Measurements from ENCODE around the gene AVPR1A. TPM values are rescaled to one million over a fixed set of nuclear protein-coding genes. Genes with fewer than 3 reads are reported as not detected.

AVPR1A gene
- total RNA-seq, 2 donors from 2014 or later: 4.3 to 8.5 TPM

DNA sequence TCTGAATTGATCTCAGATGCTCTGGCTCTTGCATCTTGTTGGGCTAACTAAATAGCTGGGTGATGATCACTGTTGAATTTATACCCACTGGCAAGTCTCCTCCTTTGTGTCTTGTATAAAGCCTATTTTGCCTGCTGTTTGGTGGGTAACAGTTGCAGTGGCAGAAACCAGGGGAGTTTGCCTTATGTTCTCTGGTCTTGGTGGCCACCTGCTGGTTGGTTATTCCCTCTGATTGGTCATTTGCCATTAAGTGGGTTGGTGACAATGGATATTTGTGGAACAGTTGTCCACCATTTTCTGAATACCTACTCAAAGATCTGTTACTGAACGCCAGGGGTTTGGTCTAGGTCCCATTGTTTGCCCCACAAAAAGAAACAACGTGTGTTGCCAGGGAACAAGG is 52.1 kb downstream of the AVPR1A start:
- TF ChIP-seq, protein P1, sequence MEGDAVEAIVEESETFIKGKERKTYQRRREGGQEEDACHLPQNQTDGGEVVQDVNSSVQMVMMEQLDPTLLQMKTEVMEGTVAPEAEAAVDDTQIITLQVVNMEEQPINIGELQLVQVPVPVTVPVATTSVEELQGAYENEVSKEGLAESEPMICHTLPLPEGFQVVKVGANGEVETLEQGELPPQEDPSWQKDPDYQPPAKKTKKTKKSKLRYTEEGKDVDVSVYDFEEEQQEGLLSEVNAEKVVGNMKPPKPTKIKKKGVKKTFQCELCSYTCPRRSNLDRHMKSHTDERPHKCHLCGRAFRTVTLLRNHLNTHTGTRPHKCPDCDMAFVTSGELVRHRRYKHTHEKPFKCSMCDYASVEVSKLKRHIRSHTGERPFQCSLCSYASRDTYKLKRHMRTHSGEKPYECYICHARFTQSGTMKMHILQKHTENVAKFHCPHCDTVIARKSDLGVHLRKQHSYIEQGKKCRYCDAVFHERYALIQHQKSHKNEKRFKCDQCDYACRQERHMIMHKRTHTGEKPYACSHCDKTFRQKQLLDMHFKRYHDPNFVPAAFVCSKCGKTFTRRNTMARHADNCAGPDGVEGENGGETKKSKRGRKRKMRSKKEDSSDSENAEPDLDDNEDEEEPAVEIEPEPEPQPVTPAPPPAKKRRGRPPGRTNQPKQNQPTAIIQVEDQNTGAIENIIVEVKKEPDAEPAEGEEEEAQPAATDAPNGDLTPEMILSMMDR (IDR thresholded peaks at IDR 0.05): no peak
- Histone ChIP-seq H3K4me3 (no peak overlapping the region), H3K27me3 (replicated peaks; ENCODE audit: insufficient read depth) (no peaks in the 10 kb centered on the region), H3K9me3 (no peaks in the 10 kb centered on the region), H3K36me3 (no peaks in the 10 kb centered on the region), H3K27ac (no peak overlapping the region), H3K4me1 (ENCODE audit: control insufficient read depth in 1 of 2, low read depth in 2 of 2) (no peaks in the 10 kb centered on the region)
- DNase-seq (ENCODE audit: low spot score): no peak
- no peak for ATAC-seq (ENCODE audit: insufficient number of reproducible peaks, low FRiP score, low read depth)

DNA sequence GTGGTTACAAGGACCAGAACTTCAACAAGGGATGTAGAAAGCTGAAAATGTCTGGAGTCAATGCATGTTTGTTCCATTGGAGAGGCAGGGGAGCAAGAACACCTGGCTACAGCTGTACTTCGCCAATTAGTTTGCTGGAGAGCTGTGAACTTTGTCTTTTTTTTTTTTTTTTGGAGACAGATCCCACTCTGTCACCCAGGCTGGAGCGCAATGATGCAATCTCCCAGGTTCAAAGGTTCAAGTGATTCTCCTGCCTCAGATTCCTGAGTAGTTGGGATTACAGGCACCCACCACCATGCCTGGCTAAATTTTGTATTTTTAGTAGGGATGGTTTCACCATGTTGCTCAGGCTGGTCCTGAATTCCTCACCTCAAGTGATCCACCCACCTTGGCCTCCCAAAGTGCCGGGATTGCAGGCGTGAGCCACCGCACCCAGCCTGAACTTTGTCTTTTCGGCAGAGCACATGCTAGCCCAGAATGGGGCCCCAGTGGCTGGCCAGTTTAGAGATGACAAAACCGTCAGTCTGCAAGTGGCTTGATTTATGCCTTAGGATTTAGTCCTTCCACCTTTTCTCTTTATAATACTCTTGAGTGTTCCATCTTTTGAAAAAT is 55.5 kb downstream of the AVPR1A start:
- no peaks in the 10 kb centered on the region for H3K36me3 ChIP-seq
- H3K4me1 ChIP-seq (ENCODE audit: control insufficient read depth in 1 of 2, low read depth in 2 of 2): no peaks in the 10 kb centered on the region
- DNase-seq (ENCODE audit: low spot score) (no peak), ATAC-seq (ENCODE audit: insufficient number of reproducible peaks, low FRiP score, low read depth) (no peak)
- no peaks in the 10 kb centered on the region for H3K9me3 ChIP-seq
- TF ChIP-seq, protein P1 (IDR thresholded peaks at IDR 0.05): no peak
- H3K27me3 ChIP-seq (replicated peaks; ENCODE audit: insufficient read depth): no peaks in the 10 kb centered on the region
- H3K4me3 ChIP-seq: no peak overlapping the region
- H3K27ac ChIP-seq: no peak overlapping the region

DNA sequence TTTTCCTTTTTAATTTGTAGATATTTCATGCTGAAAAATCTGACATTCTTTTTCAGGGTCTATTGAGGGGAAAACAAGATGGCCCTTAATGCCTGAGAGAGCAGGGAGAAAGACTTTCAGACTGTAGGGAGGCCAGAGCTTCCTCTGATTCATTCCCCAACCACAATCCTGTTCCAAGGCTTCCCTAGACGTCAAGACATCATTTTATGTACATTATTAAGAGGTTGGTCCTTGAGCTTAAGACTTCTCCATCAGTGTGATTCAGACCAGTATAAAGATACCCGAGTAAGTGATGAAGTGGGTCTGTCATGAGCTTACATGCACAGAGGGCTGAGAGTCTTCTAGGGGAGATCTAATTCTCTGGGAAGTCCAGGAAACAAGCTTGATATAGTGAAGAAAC is 57.3 kb downstream of the AVPR1A start:
- H3K4me3 ChIP-seq: no peak overlapping the region
- no peak overlapping the region for H3K27ac ChIP-seq
- H3K36me3 ChIP-seq: no peaks in the 10 kb centered on the region
- no peak for ATAC-seq (ENCODE audit: insufficient number of reproducible peaks, low FRiP score, low read depth)
- no peaks in the 10 kb centered on the region for H3K27me3 ChIP-seq (replicated peaks; ENCODE audit: insufficient read depth)
- TF ChIP-seq, protein P1 (IDR thresholded peaks at IDR 0.05): no peak
- DNase-seq (ENCODE audit: low spot score): no peak
- H3K4me1 ChIP-seq (ENCODE audit: control insufficient read depth in 1 of 2, low read depth in 2 of 2): no peaks in the 10 kb centered on the region
- no peaks in the 10 kb centered on the region for H3K9me3 ChIP-seq

DNA sequence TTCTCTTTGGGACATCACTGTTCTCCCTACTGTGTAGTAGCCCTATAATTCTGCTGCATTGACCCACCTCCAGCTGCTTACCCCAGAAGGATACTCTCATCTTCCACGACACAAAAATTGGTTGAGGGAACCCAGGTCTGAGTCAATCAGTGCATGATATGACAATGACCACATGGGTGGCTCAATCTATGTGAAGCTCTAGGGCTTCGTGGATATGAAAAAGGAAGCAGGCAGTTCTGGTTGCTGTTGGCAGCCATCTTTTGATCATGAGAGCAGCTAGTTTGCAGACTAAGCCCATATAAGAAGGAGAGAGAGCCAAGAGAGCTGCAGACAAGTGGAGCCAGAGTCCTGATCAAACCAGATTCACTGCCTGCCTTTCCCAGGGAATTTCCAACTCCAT is 57.9 kb downstream of the AVPR1A start:
- TF ChIP-seq, protein P1 (IDR thresholded peaks at IDR 0.05): no peak
- Histone ChIP-seq H3K4me3 (no peak overlapping the region), H3K9me3 (no peaks in the 10 kb centered on the region), H3K4me1 (ENCODE audit: control insufficient read depth in 1 of 2, low read depth in 2 of 2) (no peaks in the 10 kb centered on the region), H3K27ac (no peak overlapping the region), H3K27me3 (replicated peaks; ENCODE audit: insufficient read depth) (no peaks in the 10 kb centered on the region), H3K36me3 (no peaks in the 10 kb centered on the region)
- DNase-seq (ENCODE audit: low spot score) (no peak), ATAC-seq (ENCODE audit: insufficient number of reproducible peaks, low FRiP score, low read depth) (no peak)

Other genes starting within 250 kb of the AVPR1A start
- gene PPM1H, start 216.1 kb downstream of the AVPR1A start, total RNA-seq: 10 to 100 TPM in 1 of 2 donors, 1 to 10 TPM in 1; 9.1 to 10.3 TPM